OCI-LY3 (cell line): ENCODE results near the gene IL26.

Experiments
- H2AFZ ChIP-seq: fragments of 200-600, 300-600 bp; shearing (Covaris generic); 2 replicates; pipeline ENCODE4 v1.6.0; 2014; ENCODE audit warnings: antibody characterized with exemption, low read depth, low read length
- H3K27ac ChIP-seq: fragments of 200-600, 300-600 bp; sonication (generic); 2 replicates; pipeline ENCODE4 v1.5.1; 2014; ENCODE audit warnings: mild to moderate bottlenecking, low read length, moderate library complexity, mixed read lengths
- H3K27me3 ChIP-seq: fragments of 200-600, 300-600 bp; sonication (generic); 2 replicates; pipeline ENCODE4 v1.6.1; 2014; ENCODE audit warnings: low read depth, low read length, mixed read lengths
- H3K36me3 ChIP-seq: fragments of 200-600, 300-600 bp; sonication (generic); replicated peaks from 2 replicates; pipeline ENCODE3; 2014; ENCODE audit warnings: low read depth, low read length, mixed read lengths
- H3K4me1 ChIP-seq: fragments of 300-600, 200-600 bp; sonication (generic); 2 replicates; pipeline ENCODE4 v1.6.1; 2014; ENCODE audit warnings: low read length, mixed read lengths
- H3K4me2 ChIP-seq: fragments of 200-600, 300-600 bp; sonication (generic); 2 replicates; pipeline ENCODE4 v1.6.1; 2014; ENCODE audit warnings: low read length, mixed read lengths
- H3K4me3 ChIP-seq: fragments of 300-600, 200-600 bp; sonication (generic); 2 replicates; pipeline ENCODE4 v1.5.1; 2014; ENCODE audit warnings: antibody characterized with exemption, mild to moderate bottlenecking, low read length, moderate library complexity
- H3K79me2 ChIP-seq: fragments of 300-600, 200-600 bp; shearing (Covaris generic); 2 replicates; pipeline ENCODE4 v1.6.1; 2014; ENCODE audit warnings: mild to moderate bottlenecking, low read length, mixed read lengths
- H3K9ac ChIP-seq: fragments of 300-600, 200-600 bp; shearing (Covaris generic); 2 replicates; pipeline ENCODE4 v1.6.0; 2014; ENCODE audit warnings: mild to moderate bottlenecking, low read length, moderate library complexity
- H3K9me3 ChIP-seq: fragments of 200-600, 300-600 bp; shearing (Covaris generic); 2 replicates; pipeline ENCODE4 v1.6.1; 2014; ENCODE audit warnings: low read length, mixed read lengths; ENCODE audit not compliant: insufficient read depth
- H4K20me1 ChIP-seq: fragments of 200-600, 300-600 bp; sonication (generic); 2 replicates; pipeline ENCODE4 v1.6.1; 2016; ENCODE audit warnings: low read length, mixed read lengths; ENCODE audit not compliant: insufficient read depth
- EZH2phosphoT487 ChIP-seq: fragments of 200-600 bp; shearing (Covaris generic); IDR thresholded peaks from 2 replicates; pipeline ENCODE4 v1.6.1; 2018; ENCODE audit warnings: antibody characterized with exemption, mixed run types, low read depth
- TF ChIP-seq, protein P1 (sequence below): fragments of 200-600, 300-600 bp; sonication (generic); IDR thresholded peaks from 2 replicates; pipeline ENCODE4 v1.5.1; 2014; ENCODE audit warnings: antibody characterized with exemption, low read length, low read depth

The IL26 gene

DNA sequence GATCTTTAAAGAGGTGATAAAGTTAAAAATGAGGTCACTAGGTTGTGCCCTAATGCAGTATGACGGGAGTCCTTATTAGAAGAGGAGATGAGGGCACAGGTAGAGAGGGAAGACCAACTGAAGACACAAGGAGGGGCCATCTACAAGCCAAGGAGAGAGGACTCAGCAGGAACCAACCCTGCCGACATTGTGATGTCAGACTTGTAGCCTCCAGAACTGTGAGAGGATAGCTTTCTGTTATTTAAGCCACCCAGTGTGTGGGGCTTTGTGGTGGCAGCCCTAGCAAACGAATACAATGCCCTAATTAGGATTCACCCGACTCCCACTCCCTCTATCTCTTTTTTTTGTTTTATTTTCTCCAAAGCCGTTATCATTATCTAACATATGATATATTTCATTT, 7.9 kb upstream of the IL26 start:
- H3K9me3 ChIP-seq, result no peaks in the 10 kb centered on the region
- H3K27me3 ChIP-seq, result no peaks in the 10 kb centered on the region
- no peaks in the 10 kb centered on the region for H3K36me3 ChIP-seq
- no peak overlapping the region for H2AFZ ChIP-seq
- TF ChIP-seq EZH2phosphoT487, result no peak
- H3K27ac ChIP-seq, result no peak overlapping the region
- no peaks in the 10 kb centered on the region for H3K79me2 ChIP-seq
- H4K20me1 ChIP-seq, result no peaks in the 10 kb centered on the region
- no peak overlapping the region for H3K9ac ChIP-seq
- no peak overlapping the region for H3K4me3 ChIP-seq
- H3K4me2 ChIP-seq, result no peak overlapping the region
- peaks cover 30% of the 10 kb centered on the region for H3K4me1 ChIP-seq

DNA sequence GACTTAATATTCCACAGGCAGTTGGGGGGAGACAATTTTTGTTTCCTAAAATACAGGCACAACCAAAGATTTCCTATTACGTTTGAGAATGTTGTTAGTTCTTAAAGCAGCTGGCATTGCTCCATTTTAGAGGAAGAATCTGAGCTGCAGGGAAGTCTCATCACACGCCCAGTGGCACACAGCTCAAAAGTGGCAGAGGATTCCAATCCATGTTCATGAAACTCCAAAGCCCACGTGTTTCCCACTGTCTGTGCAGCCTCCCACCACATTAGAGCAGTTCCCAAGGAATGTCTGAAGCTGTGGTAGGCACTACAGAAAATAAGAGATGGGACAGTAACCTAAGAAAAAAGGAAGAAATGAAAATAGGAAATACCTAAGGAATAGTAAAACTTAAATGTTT, 6.1 kb upstream of the IL26 start:
- H3K4me2 ChIP-seq, result peak overlapping the region; percentile 14; the same call in 1 of the 2 replicates
- H4K20me1 ChIP-seq, result no peaks in the 10 kb centered on the region
- H3K9me3 ChIP-seq, result no peaks in the 10 kb centered on the region
- no peaks in the 10 kb centered on the region for H3K36me3 ChIP-seq
- H3K4me1 ChIP-seq, result peaks cover 17% of the 10 kb centered on the region
- H3K27ac ChIP-seq, result no peak overlapping the region
- no peak overlapping the region for H3K9ac ChIP-seq
- peaks cover under 1% of the 10 kb centered on the region; the same call in 1 of the 2 replicates for H3K27me3 ChIP-seq
- H3K79me2 ChIP-seq, result no peaks in the 10 kb centered on the region
- H3K4me3 ChIP-seq, result no peak overlapping the region
- no peak overlapping the region for H2AFZ ChIP-seq
- no peak for TF ChIP-seq EZH2phosphoT487
- TF ChIP-seq, protein P1, sequence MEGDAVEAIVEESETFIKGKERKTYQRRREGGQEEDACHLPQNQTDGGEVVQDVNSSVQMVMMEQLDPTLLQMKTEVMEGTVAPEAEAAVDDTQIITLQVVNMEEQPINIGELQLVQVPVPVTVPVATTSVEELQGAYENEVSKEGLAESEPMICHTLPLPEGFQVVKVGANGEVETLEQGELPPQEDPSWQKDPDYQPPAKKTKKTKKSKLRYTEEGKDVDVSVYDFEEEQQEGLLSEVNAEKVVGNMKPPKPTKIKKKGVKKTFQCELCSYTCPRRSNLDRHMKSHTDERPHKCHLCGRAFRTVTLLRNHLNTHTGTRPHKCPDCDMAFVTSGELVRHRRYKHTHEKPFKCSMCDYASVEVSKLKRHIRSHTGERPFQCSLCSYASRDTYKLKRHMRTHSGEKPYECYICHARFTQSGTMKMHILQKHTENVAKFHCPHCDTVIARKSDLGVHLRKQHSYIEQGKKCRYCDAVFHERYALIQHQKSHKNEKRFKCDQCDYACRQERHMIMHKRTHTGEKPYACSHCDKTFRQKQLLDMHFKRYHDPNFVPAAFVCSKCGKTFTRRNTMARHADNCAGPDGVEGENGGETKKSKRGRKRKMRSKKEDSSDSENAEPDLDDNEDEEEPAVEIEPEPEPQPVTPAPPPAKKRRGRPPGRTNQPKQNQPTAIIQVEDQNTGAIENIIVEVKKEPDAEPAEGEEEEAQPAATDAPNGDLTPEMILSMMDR, result no peak

DNA sequence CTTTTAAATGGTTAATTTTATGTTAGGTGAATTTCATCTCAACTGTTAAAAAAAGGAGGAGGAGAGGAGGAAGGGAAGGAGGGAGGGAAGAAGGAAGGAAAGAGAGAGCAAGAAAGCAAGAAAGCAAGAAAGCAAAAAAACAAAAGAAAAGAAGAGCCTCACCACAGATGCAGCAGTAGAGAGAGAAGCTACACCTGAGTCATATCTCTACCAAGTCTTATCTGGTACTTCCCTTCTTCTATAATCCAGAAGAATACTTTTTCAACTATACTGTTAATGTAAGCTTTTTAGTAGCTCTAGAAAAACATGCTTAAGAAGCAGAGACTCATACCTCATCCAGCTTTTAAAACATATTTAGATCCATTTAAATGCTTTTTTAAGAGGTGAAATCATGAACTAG, 5.6 kb upstream of the IL26 start:
- Histone ChIP-seq H3K4me2 (peak overlapping the region; percentile 14; the same call in 1 of the 2 replicates), H3K27me3 (peaks cover 5% of the 10 kb centered on the region; the same call in 1 of the 2 replicates), H3K4me1 (peaks cover 12% of the 10 kb centered on the region), H3K4me3 (no peak overlapping the region), H3K36me3 (no peaks in the 10 kb centered on the region), H2AFZ (no peak overlapping the region), H3K9me3 (no peaks in the 10 kb centered on the region), H4K20me1 (no peaks in the 10 kb centered on the region), H3K79me2 (no peaks in the 10 kb centered on the region), H3K27ac (no peak overlapping the region), H3K9ac (no peak overlapping the region)
- TF ChIP-seq EZH2phosphoT487, result no peak

DNA sequence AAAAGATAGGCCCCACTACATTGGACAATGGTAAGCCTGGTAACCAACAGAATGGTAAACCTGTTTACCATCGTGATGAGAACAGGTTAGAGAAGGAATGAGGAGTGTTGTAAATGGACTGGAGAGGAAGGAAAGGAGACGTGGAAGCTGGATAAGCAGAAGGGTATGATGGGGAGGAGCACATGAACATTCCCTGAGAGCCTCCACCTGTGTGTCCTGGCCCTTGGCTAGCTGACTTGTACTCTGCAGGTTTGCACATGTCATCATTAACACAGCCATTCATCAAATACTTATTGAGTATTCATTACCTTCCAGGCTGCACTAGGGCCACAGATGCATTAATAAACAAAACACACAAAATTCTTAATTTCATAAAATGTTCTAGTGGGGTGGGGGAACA, 4.3 kb upstream of the IL26 start:
- peaks cover 10% of the 10 kb centered on the region for H3K4me1 ChIP-seq
- no peaks in the 10 kb centered on the region for H3K9me3 ChIP-seq
- no peak for TF ChIP-seq EZH2phosphoT487
- TF ChIP-seq, protein P1, result no peak
- H3K27me3 ChIP-seq, result peaks cover 12% of the 10 kb centered on the region
- H3K36me3 ChIP-seq, result no peaks in the 10 kb centered on the region
- no peaks in the 10 kb centered on the region for H4K20me1 ChIP-seq
- no peak overlapping the region for H3K4me2 ChIP-seq
- H3K9ac ChIP-seq, result no peak overlapping the region
- no peak overlapping the region for H2AFZ ChIP-seq
- H3K27ac ChIP-seq, result no peak overlapping the region
- no peaks in the 10 kb centered on the region for H3K79me2 ChIP-seq
- no peak overlapping the region for H3K4me3 ChIP-seq

DNA sequence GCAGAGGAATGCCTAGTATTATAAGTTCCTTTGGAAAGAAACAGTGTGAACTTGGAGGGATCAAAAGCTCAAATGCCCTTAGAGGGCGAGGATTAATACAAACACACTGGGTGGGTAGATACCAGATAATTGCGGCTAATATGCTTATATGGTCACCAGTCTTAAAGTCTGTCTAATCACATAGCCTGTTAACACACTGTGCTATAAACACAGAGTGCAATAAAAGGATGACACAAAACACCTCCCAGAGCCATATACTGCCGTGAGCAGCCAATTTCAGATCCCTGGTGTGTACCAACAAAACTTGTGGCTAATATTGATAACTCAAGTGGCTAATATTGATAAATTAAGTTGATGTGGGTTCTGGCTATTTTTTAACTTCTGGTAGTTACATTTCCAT, 1.7 kb upstream of the IL26 start:
- Histone ChIP-seq H3K27ac (no peak overlapping the region), H3K9ac (no peak overlapping the region), H3K36me3 (no peaks in the 10 kb centered on the region), H3K4me3 (no peak overlapping the region), H3K9me3 (no peaks in the 10 kb centered on the region), H2AFZ (no peak overlapping the region), H3K27me3 (peaks cover 13% of the 10 kb centered on the region), H3K4me2 (no peak overlapping the region), H3K4me1 (peaks cover 14% of the 10 kb centered on the region), H3K79me2 (no peaks in the 10 kb centered on the region), H4K20me1 (no peaks in the 10 kb centered on the region)
- TF ChIP-seq EZH2phosphoT487, result no peak
- TF ChIP-seq, protein P1, result no peak
